SK-N-SH treated with all-trans-retinoic acid at 6 μM for 48 hours (cell line): Measurements from ENCODE around the gene GRAMD2B.

ENCODE experiments used
- ATAC-seq: fragments of 200-7000 bp; cut with Tn5 transposase; 3 replicates; pipeline ENCODE4 v1.9.1; 2020; ENCODE audit warnings: mild to moderate bottlenecking, moderate library complexity
- ARNTL ChIP-seq: fragments of 450-650 bp; formaldehyde crosslinking; IDR thresholded peaks from 2 replicates; pipeline ENCODE4 v1.5.0; 2020; ENCODE audit warnings: low read depth, mild to moderate bottlenecking, moderate library complexity, borderline replicate concordance
- BACH2 ChIP-seq: fragments of 250-450 bp; sonication (Bioruptor Pico); IDR thresholded peaks from 2 replicates; pipeline ENCODE4 v1.9.0; 2021; ENCODE audit warnings: mild to moderate bottlenecking, borderline replicate concordance
- CSRNP3 ChIP-seq: fragments of 250-450 bp; sonication (Bioruptor Pico); IDR thresholded peaks from 2 replicates; pipeline ENCODE4 v1.5.1; 2021; ENCODE audit warnings: mild to moderate bottlenecking, moderate library complexity
- GLIS3 ChIP-seq: fragments of 250-450 bp; sonication (Bioruptor Pico); IDR thresholded peaks from 2 replicates; pipeline ENCODE4 v1.5.0; 2020; ENCODE audit warnings: mild to moderate bottlenecking, moderate library complexity
- ISL1 ChIP-seq: fragments of 250-450 bp; sonication (Bioruptor Pico); IDR thresholded peaks from 2 replicates; pipeline ENCODE4 v2.1.2; 2022; ENCODE audit warnings: mild to moderate bottlenecking, moderate library complexity
- OSR1 ChIP-seq: fragments of 250-450 bp; sonication (Bioruptor Pico); IDR thresholded peaks from 2 replicates; pipeline ENCODE4 v1.8.0; 2022; ENCODE audit warnings: moderate library complexity, mild to moderate bottlenecking, inconsistent platforms
- PATZ1 ChIP-seq: fragments of 250-450 bp; sonication (Bioruptor Pico); IDR thresholded peaks from 2 replicates; pipeline ENCODE4 v1.8.0; 2020; ENCODE audit warnings: mild to moderate bottlenecking, moderate library complexity, borderline replicate concordance
- POU6F1 ChIP-seq: fragments of 250-450 bp; sonication (Bioruptor Pico); IDR thresholded peaks from 2 replicates; pipeline ENCODE4 v1.8.0; 2021; ENCODE audit warnings: low read depth, mild to moderate bottlenecking, moderate library complexity, borderline replicate concordance
- PPARA ChIP-seq: fragments of 250-450 bp; sonication (Bioruptor Pico); IDR thresholded peaks from 2 replicates; pipeline ENCODE4 v1.5.0; 2020; ENCODE audit warnings: mild to moderate bottlenecking, borderline replicate concordance
- RARB ChIP-seq: fragments of 250-450 bp; sonication (Bioruptor Pico); IDR thresholded peaks from 2 replicates; pipeline ENCODE4 v1.8.0; 2021; ENCODE audit warnings: mild to moderate bottlenecking, moderate library complexity
- SNAI2 ChIP-seq: fragments of 250-450 bp; sonication (Bioruptor Pico); IDR thresholded peaks from 2 replicates; pipeline ENCODE4 v1.5.0; 2020; ENCODE audit warnings: mild to moderate bottlenecking, moderate library complexity
- TCF4 ChIP-seq: fragments of 250-450 bp; sonication (Bioruptor Pico); IDR thresholded peaks from 2 replicates; pipeline ENCODE4 v1.8.0; 2021; ENCODE audit warnings: mild to moderate bottlenecking, moderate library complexity, borderline replicate concordance
- TOX ChIP-seq: fragments of 250-450 bp; sonication (Bioruptor Pico); IDR thresholded peaks from 2 replicates; pipeline ENCODE4 v1.8.0; 2021; ENCODE audit warnings: mild to moderate bottlenecking, moderate library complexity, borderline replicate concordance
- TSHZ2 ChIP-seq: fragments of 250-450 bp; sonication (Bioruptor Pico); IDR thresholded peaks from 2 replicates; pipeline ENCODE4 v1.5.0; 2020; ENCODE audit warnings: mild to moderate bottlenecking, moderate library complexity
- ZC3H10 ChIP-seq: fragments of 250-450 bp; sonication (Bioruptor Pico); IDR thresholded peaks from 2 replicates; pipeline ENCODE4 v1.5.1; 2021; ENCODE audit warnings: mild to moderate bottlenecking, moderate library complexity
- ZFP3 ChIP-seq: fragments of 250-450 bp; sonication (Bioruptor Pico); IDR thresholded peaks from 2 replicates; pipeline ENCODE4 v1.5.0; 2020; ENCODE audit warnings: mild to moderate bottlenecking, moderate library complexity
- ZNF565 ChIP-seq: fragments of 450-650 bp; formaldehyde crosslinking; conservative IDR thresholded peaks from 2 replicates; pipeline ENCODE4 v1.5.0; 2020; ENCODE audit warnings: low read depth, mild to moderate bottlenecking, moderate library complexity
- ZNF8 ChIP-seq: fragments of 450-650 bp; formaldehyde crosslinking; IDR thresholded peaks from 2 replicates; pipeline ENCODE4 v1.5.0; 2020; ENCODE audit warnings: mild to moderate bottlenecking, moderate library complexity

Gene GRAMD2B

DNA sequence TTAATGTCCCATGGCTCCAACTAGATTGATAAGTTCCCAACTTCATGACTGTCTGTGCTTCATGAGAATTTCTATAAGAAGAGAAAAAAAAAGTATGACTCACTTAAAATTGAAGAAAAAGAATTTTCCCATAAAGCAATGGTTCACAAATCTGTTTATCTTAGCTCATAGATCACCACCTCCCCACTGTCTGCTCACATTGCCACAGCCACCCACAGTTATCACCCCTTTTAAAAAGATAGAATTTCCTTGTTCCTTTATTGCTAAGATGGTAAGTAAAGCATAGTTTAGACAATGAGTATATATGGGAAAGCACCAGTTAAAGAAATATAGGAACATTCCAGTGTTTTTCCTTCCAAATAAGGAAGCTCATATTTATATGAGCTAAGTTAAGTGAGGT, 104.7 kb downstream of the GRAMD2B start:
- ATAC-seq: no peak
- TF ChIP-seq RARB (CRISPR knock-in tag) (no peak), PATZ1 (CRISPR knock-in tag) (no peak), ISL1 (CRISPR knock-in tag) (no peak), ZC3H10 (no peak), POU6F1 (CRISPR knock-in tag) (no peak), TCF4 (CRISPR knock-in tag) (no peak), ZNF565 (CRISPR knock-in tag) (no peak), OSR1 (CRISPR knock-in tag) (no peak), CSRNP3 (no peak), ZNF8 (CRISPR knock-in tag) (no peak), GLIS3 (no peak), BACH2 (CRISPR knock-in tag) (no peak), ARNTL (CRISPR knock-in tag) (no peak), SNAI2 (CRISPR knock-in tag) (no peak), ZFP3 (CRISPR knock-in tag) (no peak), PPARA (CRISPR knock-in tag) (no peak), TOX (CRISPR knock-in tag) (no peak)
- TF ChIP-seq, all 23 proteins: peak for 0

GRCh38 chr5:126531543-126532120, 108.4 kb downstream of the GRAMD2B start:
- ATAC-seq: peak; percentile 47
- TF ChIP-seq BACH2 (CRISPR knock-in tag) (no peak), TSHZ2 (CRISPR knock-in tag) (no peak), ZFP3 (CRISPR knock-in tag) (no peak), POU6F1 (CRISPR knock-in tag) (no peak), PATZ1 (CRISPR knock-in tag) (no peak), RARB (CRISPR knock-in tag) (no peak)
